ENCODE results near the gene FAM20C.

Gene FAM20C

GRCh38 chr7:300546-301290 is 108.3 kb downstream of the FAM20C start:
- DNase-seq (ENCODE audit: low read depth in 2 of 3, low spot score in 1 of 3), result no peak

GRCh38 chr7:301291-302053 is 109.1 kb downstream of the FAM20C start:
- DNase-seq (ENCODE audit: low read depth in 2 of 3, low spot score in 1 of 3), result no peak

- no peak for DNase-seq (ENCODE audit: low read depth in 2 of 3, low spot score in 1 of 3)
Measured at GRCh38 chr7:302054-302992, 110.0 kb downstream of the FAM20C start.

GRCh38 chr7:303425-303824 is 111.1 kb downstream of the FAM20C start:
- no peak for DNase-seq (ENCODE audit: low read depth in 2 of 3, low spot score in 1 of 3)

- DNase-seq (ENCODE audit: low read depth in 2 of 3, low spot score in 1 of 3), result no peak
Measured at GRCh38 chr7:303884-304573, 111.7 kb downstream of the FAM20C start.

- DNase-seq (ENCODE audit: low read depth in 2 of 3, low spot score in 1 of 3), result no peak
Measured at GRCh38 chr7:304574-305409, 112.4 kb downstream of the FAM20C start.

GRCh38 chr7:305410-306151 is 113.2 kb downstream of the FAM20C start:
- DNase-seq (ENCODE audit: low read depth in 2 of 3, low spot score in 1 of 3), result no peak

- no peak for DNase-seq (ENCODE audit: low read depth in 2 of 3, low spot score in 1 of 3)
Measured at GRCh38 chr7:307970-308369, 115.6 kb downstream of the FAM20C start.

GRCh38 chr7:309586-310228 is 117.3 kb downstream of the FAM20C start:
- no peak for DNase-seq (ENCODE audit: low read depth in 2 of 3, low spot score in 1 of 3)

All from stimulated activated CD4-positive, alpha-beta T cell treated with anti-CD3 and anti-CD28 coated beads, Interleukin-12 subunit alpha, Interleukin-12 subunit beta, amount 100 ng/mL, for 48 hours (primary cell).